ENCODE measurements around the gene CPSF3. TPM values are rescaled to one million over a fixed set of nuclear protein-coding genes. Genes with fewer than 3 reads are reported as not detected.

CPSF3 gene
- polyA plus RNA-seq, 2 of the 4 experiments (the other 2 are of a cell fraction) = 63.4 to 77.2 TPM

- ATAC-seq (peak in 1 of 2 experiments; percentile 20; a peak in 1 of 6 replicates), DNase-seq (ENCODE audit: low read depth in 1 of 2, low spot score in 1 of 2) (no peak), FAIRE-seq (no peak)
- no peak overlapping the region for H3K27ac ChIP-seq
- no peaks in the 10 kb centered on the region for H3K9me3 ChIP-seq
- no peak overlapping the region for H3K4me2 ChIP-seq
- CTCF ChIA-PET = interaction anchor here (1.3 kb wide), 1 partner anchor 264 kb away, joined by 3 read pairs; no protein-coding TSS in a partner anchor
- TF ChIP-seq CBX2 (IDR thresholded peaks at IDR 0.05; ENCODE audit: borderline replicate concordance, low read depth) (no peak), HDAC2 (IDR thresholded peaks at IDR 0.05) (no peak), RNF2 (IDR thresholded peaks at IDR 0.05; ENCODE audit: borderline replicate concordance, low read depth) (no peak), KDM1A (IDR thresholded peaks at IDR 0.05; ENCODE audit: low read depth) (no peak)
- H3K4me1 ChIP-seq = peaks cover 14% of the 10 kb centered on the region; the same call in 2 of the 3 replicates
- H3K4me3 ChIP-seq = no peak overlapping the region
- POLR2A ChIA-PET = no interaction called here
- WGBS (ENCODE audit: missing lambda C conversion rate) = 92% methylated on average over 8 of the region's 8 CpGs
Observed at GRCh38 chr2:9407363-9407811, 16.1 kb upstream of the CPSF3 start.

DNA sequence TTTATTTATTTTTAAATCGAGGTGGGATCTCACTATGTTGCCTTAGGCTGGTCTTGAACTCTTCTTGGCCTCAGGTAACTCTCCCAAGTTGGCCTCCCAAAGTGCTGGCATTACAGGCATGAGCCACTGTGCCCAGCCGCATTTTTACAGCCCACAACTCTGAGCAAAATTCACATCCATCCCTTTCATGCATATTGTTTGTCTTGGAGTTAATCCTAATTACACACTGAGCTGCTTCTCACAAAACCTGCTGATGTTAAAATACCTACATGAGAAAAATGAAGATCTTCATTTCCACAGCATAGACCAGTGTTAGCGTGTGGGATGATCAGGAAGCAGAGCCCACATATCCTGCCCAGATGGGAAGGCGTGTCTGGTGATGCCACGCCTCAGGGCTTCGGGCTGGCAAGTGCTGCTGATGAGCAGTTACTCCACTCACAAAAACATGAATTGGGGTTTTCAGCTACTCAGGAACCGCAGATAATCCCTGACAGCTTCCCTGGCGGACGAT lies 14.8 kb upstream of the CPSF3 start:
- H3K27ac ChIP-seq = no peak overlapping the region
- CTCF ChIA-PET = interaction anchor here (0.8 to 1.5 kb wide), 2 partner anchors 14 to 27 kb away, joined by 3 to 4 read pairs; no protein-coding TSS in a partner anchor
- ATAC-seq (peak; percentile 42 to 49; a peak in 3 of 6 replicates), FAIRE-seq (no peak), DNase-seq (ENCODE audit: low read depth in 1 of 2, low spot score in 1 of 2) (no peak)
- H3K4me3 ChIP-seq = no peak overlapping the region
- POLR2A ChIA-PET = no interaction called here
- 78% methylated on average over 9 of the region's 9 CpGs for WGBS (ENCODE audit: missing lambda C conversion rate)
- no peak overlapping the region for H3K4me2 ChIP-seq
- TF ChIP-seq USF2 (IDR thresholded peaks at IDR 0.05) (no peak), CBX8 (IDR thresholded peaks at IDR 0.05) (no peak), MAZ (IDR thresholded peaks at IDR 0.05; ENCODE audit: borderline replicate concordance, low read depth, low read length) (no peak), HOXB13 (CRISPR knock-in tag; IDR thresholded peaks at IDR 0.05; ENCODE audit: low read depth) (no peak), EP300 (IDR thresholded peaks at IDR 0.05) (no peak), TFCP2L1 (CRISPR knock-in tag; IDR thresholded peaks at IDR 0.05) (no peak), KDM1A (IDR thresholded peaks at IDR 0.05; ENCODE audit: low read depth) (no peak)
- TF ChIP-seq, protein P1, sequence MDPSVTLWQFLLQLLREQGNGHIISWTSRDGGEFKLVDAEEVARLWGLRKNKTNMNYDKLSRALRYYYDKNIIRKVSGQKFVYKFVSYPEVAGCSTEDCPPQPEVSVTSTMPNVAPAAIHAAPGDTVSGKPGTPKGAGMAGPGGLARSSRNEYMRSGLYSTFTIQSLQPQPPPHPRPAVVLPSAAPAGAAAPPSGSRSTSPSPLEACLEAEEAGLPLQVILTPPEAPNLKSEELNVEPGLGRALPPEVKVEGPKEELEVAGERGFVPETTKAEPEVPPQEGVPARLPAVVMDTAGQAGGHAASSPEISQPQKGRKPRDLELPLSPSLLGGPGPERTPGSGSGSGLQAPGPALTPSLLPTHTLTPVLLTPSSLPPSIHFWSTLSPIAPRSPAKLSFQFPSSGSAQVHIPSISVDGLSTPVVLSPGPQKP (IDR thresholded peaks at IDR 0.05; ENCODE audit: low read depth, low read length) = no peak
- TF ChIP-seq, protein P2, sequence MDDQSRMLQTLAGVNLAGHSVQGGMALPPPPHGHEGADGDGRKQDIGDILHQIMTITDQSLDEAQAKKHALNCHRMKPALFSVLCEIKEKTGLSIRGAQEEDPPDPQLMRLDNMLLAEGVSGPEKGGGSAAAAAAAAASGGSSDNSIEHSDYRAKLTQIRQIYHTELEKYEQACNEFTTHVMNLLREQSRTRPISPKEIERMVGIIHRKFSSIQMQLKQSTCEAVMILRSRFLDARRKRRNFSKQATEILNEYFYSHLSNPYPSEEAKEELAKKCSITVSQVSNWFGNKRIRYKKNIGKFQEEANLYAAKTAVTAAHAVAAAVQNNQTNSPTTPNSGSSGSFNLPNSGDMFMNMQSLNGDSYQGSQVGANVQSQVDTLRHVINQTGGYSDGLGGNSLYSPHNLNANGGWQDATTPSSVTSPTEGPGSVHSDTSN (IDR thresholded peaks at IDR 0.05) = no peak
- TF ChIP-seq, protein P3, sequence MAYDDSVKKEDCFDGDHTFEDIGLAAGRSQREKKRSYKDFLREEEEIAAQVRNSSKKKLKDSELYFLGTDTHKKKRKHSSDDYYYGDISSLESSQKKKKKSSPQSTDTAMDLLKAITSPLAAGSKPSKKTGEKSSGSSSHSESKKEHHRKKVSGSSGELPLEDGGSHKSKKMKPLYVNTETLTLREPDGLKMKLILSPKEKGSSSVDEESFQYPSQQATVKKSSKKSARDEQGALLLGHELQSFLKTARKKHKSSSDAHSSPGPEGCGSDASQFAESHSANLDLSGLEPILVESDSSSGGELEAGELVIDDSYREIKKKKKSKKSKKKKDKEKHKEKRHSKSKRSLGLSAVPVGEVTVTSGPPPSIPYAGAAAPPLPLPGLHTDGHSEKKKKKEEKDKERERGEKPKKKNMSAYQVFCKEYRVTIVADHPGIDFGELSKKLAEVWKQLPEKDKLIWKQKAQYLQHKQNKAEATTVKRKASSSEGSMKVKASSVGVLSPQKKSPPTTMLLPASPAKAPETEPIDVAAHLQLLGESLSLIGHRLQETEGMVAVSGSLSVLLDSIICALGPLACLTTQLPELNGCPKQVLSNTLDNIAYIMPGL (CRISPR knock-in tag; IDR thresholded peaks at IDR 0.05; ENCODE audit: borderline replicate concordance) = no peak
- H3K4me1 ChIP-seq = peaks cover 8% of the 10 kb centered on the region; the same call in 1 of the 3 replicates
- H3K9me3 ChIP-seq = no peaks in the 10 kb centered on the region

DNA sequence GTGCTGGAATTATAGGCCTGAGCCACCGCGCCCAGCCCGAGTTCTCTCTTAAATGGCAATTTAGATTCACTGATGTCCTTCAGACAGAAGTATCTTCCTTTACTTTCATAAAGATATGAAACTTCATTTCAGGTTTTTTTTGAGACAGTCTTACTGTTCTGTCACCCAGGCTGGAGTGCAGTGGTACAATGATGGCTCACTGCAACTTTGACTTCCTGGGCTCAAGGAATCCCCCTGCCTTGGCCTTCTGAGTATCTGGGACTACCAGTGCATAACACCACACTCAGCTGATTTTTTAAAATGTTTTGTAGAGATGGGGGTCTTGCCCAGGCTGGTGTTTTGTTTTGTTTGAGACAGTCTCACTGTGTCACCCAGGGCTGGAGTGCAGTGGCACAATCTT lies 13.3 kb upstream of the CPSF3 start:
- H3K9me3 ChIP-seq = no peaks in the 10 kb centered on the region
- H3K4me3 ChIP-seq = no peak overlapping the region
- DNase-seq (ENCODE audit: low read depth in 1 of 2, low spot score in 1 of 2) (no peak), FAIRE-seq (no peak), ATAC-seq (no peak; a peak in 1 of 6 replicates)
- no peak for TF ChIP-seq TFCP2L1 (CRISPR knock-in tag; IDR thresholded peaks at IDR 0.05)
- H3K4me2 ChIP-seq = no peak overlapping the region
- ChIA-PET POLR2A (no interaction called here), CTCF (no interaction called here)
- no peak overlapping the region for H3K27ac ChIP-seq
- WGBS (ENCODE audit: missing lambda C conversion rate) = 99% methylated on average over 3 of the region's 3 CpGs
- H3K4me1 ChIP-seq = 0 out of 3 replicates have a peak, but pooled peaks cover 3% of the 10 kb centered on the region

DNA sequence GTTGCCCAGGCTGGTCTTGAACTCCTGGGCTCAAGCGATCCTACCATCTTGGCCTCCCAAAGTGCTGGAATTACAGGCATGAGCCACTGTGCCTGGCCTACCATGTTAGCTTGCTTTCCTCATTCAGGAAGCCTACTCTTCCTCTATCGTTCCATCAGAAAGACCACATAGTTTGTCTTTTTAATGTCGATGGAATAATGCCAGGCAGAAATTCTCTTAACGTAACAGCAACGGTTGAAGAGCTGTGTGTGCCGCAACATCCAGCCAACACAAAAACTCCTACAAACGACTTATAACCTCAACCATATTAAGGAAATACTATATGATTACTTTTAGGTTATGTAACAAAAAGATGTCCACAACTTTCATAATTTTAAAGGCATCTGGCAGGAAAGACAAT lies 10.7 kb upstream of the CPSF3 start:
- Histone ChIP-seq H3K9me3 (no peaks in the 10 kb centered on the region), H3K4me1 (0 out of 3 replicates have a peak, but pooled peaks cover 3% of the 10 kb centered on the region), H3K4me3 (no peak overlapping the region), H3K4me2 (no peak overlapping the region), H3K27ac (no peak overlapping the region)
- CTCF ChIA-PET = interaction anchor here (1.8 to 1.9 kb wide), 2 partner anchors 10 to 270 kb away, joined by 5 to 8 read pairs; partner anchors contain the start of genes CPSF3 and ITGB1BP1
- POLR2A ChIA-PET = no interaction called here
- ATAC-seq (no peak), FAIRE-seq (no peak), DNase-seq (ENCODE audit: low read depth in 1 of 2, low spot score in 1 of 2) (no peak)
- WGBS (ENCODE audit: missing lambda C conversion rate) = 87% methylated on average over 7 of the region's 7 CpGs
- no peak for TF ChIP-seq EHF (CRISPR knock-in tag; IDR thresholded peaks at IDR 0.05)
- TF ChIP-seq, protein P4, sequence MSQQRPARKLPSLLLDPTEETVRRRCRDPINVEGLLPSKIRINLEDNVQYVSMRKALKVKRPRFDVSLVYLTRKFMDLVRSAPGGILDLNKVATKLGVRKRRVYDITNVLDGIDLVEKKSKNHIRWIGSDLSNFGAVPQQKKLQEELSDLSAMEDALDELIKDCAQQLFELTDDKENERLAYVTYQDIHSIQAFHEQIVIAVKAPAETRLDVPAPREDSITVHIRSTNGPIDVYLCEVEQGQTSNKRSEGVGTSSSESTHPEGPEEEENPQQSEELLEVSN (IDR thresholded peaks at IDR 0.05; ENCODE audit: borderline replicate concordance, low read depth) = no peak
- no peak for TF ChIP-seq RCOR1 (IDR thresholded peaks at IDR 0.05; ENCODE audit: low read depth, low read length)
- no peak for TF ChIP-seq CEBPB (IDR thresholded peaks at IDR 0.05)
- TF ChIP-seq REST (IDR thresholded peaks at IDR 0.05) = no peak
- no peak for TF ChIP-seq RARB (CRISPR knock-in tag; IDR thresholded peaks at IDR 0.05)
- no peak for TF ChIP-seq NR3C1 (IDR thresholded peaks at IDR 0.05)
- no peak for TF ChIP-seq HOXB13 (CRISPR knock-in tag; IDR thresholded peaks at IDR 0.05; ENCODE audit: low read depth)

Data from A549 (cell line).